ENCODE data around the gene SMC3.
"Not testable (repeated sequence)": the region's sequence is repeated elsewhere in the genome, so short reads cannot be mapped to it uniquely, and the experiment has no call there.

SMC3 gene

DNA sequence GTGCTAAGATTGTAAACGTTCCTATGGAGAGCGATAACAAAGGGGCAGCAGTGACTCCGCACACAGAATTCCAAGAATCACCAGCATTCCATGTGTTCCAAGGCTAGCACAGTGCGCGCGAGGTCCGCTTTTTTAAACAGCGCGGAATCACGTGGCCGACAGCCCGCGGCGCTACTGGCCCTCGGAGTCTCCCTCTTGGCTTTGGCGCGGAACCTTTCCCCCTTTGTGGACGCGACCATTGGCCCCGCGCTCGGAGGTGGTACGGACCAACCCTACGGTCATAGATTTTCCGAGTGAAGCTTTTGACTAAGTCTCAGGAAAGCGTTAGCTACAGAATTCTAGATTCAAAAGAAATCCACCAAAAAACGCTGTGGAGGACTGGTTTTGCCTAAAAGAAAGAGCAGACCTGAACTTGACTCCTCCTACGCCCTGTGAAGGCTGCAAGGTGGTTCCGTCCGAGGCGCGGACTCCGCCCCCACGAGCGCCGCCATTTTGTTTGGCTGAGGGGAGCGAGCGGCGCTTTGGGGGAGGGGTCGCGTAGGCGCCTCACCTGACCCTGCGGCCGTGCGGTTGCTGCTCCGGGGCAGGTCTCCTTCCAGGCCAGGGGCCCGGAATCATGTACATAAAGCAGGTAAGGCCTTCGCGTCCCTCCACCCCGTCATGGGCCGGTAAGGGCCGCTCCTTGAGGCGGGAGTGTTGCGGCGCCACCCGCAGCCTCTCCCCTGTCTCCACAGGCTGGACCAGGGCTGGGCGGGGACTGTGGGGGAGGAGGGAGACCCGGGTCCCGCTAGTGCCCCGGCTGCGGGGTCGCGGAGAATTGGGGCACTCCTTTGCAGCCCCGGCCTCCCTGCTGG is at the start of gene SMC3:
TSS of gene SMC3 (plus strand) at position 495 of the 854 bp plus-strand sequence. CDS start at position 617, 122 bp downstream.
- peak; percentile 94 to 96 for DNase-seq (ENCODE audit: low read depth in 2 of 2)

DNA sequence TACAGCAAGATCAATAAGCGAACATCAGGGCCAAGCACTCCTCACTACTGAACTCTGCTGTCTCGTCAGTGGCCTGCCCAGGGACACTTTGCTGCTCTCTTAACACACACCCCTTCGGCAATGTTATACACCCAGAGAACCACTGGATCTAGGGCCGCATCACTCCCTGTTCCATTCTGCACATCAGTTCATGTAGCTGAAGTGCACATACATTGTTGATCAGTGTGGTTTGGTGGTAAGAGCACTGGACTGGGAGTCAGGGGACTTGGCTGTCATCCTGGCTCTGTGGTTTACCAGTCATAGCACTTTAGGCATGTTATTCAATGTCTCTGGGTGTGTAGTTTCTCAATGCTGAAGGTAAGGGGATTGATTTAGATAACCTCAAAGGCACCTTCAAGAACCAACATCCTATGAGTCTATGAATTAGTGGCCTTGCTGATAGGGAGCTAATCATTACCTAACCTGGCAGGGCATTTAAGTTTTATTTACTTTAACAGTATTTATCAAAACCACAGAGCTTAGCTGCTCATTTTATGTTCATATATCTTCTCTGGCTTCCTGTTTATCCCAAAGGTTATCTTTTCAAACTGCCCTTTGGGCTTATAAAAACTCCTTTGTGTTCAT is 45.0 kb upstream of the SMC3 start:
- no peak for DNase-seq (ENCODE audit: low read depth in 2 of 2)

DNA sequence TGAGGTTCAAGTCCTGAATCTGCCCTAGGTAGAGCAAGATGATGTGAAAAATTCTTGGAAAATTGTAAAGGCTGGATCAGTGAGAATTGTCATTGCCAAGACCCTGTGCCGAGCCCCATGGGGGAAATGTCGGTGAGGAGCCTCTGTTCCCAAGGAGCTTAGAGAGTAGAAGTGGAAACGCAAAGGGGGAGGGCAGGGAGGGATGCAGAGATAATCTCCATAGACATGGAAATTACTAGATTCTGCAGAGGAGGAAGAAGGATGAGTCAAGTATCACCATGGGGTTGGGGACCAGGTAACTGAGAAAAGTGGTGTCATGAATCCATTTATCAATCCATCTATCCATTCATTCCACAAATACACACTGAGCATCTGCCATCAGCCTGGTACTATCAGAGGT is 43.8 kb upstream of the SMC3 start:
- no peak for DNase-seq (ENCODE audit: low read depth in 2 of 2)

GRCh38 chr10:110524179-110524858 is 43.2 kb upstream of the SMC3 start:
- no peak for DNase-seq (ENCODE audit: low read depth in 2 of 2)

DNA sequence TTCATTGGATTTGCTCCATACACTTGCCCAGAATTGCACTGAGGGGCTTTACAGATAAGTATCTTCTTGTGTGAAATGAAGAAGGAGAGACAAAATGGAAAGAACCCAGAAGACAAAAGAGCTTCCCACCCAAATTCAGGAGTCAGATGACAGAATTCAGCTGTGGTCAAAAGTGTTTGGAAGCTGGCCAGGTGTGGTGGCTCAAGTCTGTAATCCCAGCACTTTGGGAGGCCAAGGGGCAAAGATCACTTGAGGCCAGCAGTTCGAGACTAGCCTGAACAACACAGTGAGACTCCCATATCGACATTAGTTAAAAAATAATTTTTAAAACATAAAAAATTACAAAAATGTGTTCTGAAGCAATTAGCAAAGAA is 42.6 kb upstream of the SMC3 start:
- DNase-seq (ENCODE audit: low read depth in 2 of 2), result no peak

DNA sequence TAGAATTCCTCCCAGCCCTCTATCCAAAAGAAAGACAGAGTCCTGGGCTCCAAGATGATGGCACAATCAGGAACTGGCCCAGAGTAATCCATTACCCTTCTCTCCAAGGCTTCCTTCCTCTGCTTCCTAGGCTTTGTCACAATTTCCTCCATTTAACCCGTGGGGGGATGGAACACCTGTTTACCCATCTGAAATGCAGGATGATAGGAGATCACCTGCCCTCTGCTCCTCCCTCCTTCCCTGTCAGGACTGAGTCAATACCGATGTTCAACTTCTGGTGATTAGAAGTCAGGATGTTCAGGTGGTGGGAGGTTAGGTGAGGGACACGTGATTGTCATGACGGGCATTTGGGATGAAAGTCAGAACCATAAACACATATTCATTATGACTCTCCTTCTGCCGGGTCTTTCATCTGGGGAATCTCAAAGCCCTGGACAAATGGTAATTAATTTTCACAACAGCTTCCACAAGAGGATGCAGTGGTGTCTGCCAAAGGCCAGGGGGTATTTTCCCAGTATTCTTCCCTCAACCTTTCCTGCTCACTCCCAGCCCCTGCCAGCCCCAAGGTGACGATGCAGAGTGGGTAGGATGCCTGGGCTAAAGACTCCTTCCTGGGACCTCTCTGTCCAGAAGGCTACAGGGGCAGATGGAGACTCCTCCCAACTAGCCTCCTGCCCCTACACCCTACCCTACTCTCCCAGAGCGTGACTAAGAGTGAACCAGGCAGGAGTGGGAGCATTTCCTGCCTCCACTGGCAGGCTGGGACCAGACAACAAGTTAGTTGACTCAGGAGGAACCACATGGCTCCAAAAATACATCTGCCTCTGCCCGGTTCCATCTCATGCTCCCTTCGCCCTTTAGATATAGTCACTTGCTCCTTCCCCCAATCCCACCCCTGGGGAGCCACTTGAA is 41.9 kb upstream of the SMC3 start:
- DNase-seq (ENCODE audit: low read depth in 2 of 2), result no peak

DNA sequence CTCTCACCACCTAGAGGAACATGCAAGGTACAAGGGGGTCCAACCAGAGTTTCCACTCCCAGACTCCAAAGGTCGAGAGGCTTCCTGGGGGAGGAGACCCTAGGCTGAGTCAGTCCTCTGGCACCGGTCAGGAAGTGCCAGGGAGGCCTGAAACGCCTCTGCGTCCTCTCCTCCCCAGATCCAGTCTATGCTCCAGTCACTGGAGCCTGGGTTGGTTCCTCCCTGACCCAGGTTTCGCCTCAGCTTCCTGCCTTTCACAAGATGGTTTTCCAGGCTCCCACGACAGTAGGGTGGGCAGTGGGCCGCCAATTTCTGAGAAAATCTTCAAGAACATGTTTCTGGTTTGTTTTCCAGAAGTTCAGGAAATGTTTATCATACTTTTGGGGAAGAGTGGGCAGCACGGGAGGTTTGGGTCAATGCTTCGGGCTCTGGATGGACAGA is 39.7 kb upstream of the SMC3 start:
- DNase-seq (ENCODE audit: low read depth in 2 of 2), result no peak

GRCh38 chr10:110528224-110528996 is 39.1 kb upstream of the SMC3 start:
- DNase-seq (ENCODE audit: low read depth in 2 of 2), result no peak

DNA sequence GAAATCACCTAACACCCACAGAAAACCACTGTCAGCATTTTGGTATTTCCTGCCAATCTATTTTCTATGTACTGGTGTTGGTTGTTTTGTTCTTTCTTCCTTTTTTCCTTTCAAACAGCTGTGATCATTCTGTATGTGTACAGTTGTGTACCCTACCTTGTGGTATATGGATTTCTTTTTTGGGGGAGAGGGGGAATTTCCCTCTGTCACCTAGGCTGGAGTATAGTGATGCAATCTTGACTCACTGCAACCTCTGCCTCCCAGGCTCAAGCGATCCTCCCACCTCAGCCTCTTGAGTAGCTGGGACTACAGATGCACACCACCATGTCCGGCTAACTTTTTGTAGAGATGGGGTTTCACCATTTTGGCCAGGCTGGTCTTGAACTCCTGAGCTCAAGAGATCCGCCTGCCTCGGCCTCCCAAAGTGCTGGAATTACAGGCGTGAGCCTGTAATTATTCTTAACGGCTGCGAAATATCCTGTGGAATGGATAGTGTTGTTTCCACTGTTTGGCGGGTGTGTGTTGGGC is 38.4 kb upstream of the SMC3 start:
- DNase-seq (ENCODE audit: low read depth in 2 of 2), result not testable (repeated sequence)

DNA sequence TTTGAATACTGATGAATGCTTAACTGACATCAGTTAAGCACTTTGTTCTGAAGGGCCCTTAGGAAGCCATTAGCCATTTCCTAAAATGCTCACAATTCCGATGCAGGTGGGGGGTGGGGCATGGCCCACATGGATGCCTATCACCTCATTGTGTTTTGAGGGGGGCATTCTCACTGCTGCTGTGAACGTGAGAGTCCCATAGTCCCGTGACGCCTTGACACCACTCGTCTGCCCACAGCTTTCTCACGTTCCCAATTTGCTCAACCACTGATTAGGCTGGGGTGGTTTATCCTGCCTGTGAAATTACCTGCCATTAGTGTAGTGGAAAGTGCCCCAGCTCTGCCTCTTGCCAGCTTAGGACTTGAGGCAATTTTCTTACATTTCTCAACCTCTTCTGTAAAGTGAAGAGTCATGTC is 37.9 kb upstream of the SMC3 start:
- DNase-seq (ENCODE audit: low read depth in 2 of 2), result no peak

GRCh38 chr10:110530131-110530831 is 37.2 kb upstream of the SMC3 start:
- DNase-seq (ENCODE audit: low read depth in 2 of 2), result no peak

DNA sequence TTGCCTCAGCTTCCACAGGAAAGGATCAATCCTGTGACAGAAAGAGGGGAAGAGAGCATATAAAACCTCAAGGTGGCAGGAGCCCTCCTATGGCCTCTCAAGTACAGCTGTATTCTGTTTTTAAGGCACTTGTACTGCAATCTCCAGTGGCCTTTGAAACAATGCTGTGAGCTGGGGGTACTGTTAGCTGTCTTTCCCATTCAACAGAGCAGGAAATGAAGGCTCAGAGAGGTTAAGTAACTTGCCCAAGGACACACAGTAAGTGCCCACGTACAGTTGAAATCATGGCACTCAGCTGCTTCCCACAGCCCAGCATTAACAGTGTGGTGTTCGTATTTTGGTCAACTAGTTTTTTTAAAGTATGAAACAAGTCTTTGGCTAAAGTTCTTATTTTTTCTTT is 35.8 kb upstream of the SMC3 start:
- DNase-seq (ENCODE audit: low read depth in 2 of 2), result no peak

DNA sequence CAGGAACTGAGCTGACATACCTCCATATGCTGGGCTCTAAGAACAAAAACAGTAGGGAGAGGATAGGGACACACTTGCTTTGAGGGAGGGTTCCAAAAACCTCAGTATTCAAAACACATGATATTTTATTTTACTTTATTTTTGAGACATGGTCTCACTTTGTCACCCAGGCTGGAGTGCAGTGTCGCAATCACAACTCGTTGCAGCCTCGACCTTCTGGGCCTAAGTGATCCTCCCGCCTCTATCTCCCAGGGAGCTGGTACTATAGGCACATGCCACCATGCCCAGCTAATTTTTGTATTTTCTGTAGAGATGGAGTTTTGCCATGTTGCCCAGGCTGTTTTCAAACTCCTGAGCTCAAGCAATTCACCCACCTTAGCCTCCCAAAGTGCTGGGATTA is 34.9 kb upstream of the SMC3 start:
- not testable (repeated sequence) for DNase-seq (ENCODE audit: low read depth in 2 of 2)

GRCh38 chr10:110533149-110533548 is 34.3 kb upstream of the SMC3 start:
- DNase-seq (ENCODE audit: low read depth in 2 of 2), result no peak

DNA sequence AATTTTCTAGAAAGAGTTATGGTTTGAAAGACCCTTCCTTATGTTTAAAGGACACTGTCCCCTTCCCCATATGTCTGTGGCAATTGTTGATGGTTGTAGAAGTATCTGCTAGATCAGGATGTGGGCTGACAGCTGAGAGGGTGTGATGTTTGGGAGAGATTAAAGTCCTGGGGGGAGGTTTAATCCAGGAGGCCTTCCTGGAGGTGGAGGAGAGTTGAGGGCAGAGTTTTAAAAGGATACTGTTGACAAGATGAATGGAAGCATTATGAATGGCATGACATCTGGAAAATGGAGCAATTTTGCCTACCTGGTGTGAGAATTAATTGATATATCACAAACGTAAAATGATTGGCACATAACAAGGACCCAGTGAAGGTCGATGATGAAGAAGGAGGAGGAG is 32.9 kb upstream of the SMC3 start:
- DNase-seq (ENCODE audit: low read depth in 2 of 2), result no peak

- DNase-seq (ENCODE audit: low read depth in 2 of 2), result no peak
These were observed 31.3 kb upstream of the SMC3 start for GRCh38 chr10:110535958-110536891.

DNA sequence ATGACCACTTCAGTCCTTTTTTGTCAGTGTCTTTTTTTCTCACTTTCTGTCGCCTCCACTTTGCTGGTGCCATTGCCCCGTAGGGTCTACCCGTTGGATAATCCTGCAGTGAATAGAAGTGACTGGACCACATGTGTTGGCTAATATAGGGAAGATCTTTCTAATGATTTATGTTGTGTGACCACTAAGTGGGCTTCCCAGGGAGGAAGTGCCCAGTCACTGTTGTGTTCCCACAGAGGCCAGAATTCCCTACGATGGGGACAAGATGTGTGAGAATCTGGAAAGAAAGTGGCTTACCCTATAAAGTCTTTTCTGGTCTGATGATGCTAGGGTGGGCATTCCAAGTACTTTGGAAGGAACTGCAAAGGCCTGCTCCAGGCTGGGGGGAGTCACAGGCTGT is 28.4 kb upstream of the SMC3 start:
- DNase-seq (ENCODE audit: low read depth in 2 of 2), result no peak

GRCh38 chr10:110540031-110540430 is 27.5 kb upstream of the SMC3 start:
- DNase-seq (ENCODE audit: low read depth in 2 of 2), result no peak

Data from fibroblast of skin of left quadriceps (primary cell).